ENCODE data around the gene HLA-DRB1.
"Not testable (repeated sequence)": the region's sequence is repeated elsewhere in the genome, so short reads cannot be mapped to it uniquely, and the experiment has no call there.

The HLA-DRB1 gene

DNA sequence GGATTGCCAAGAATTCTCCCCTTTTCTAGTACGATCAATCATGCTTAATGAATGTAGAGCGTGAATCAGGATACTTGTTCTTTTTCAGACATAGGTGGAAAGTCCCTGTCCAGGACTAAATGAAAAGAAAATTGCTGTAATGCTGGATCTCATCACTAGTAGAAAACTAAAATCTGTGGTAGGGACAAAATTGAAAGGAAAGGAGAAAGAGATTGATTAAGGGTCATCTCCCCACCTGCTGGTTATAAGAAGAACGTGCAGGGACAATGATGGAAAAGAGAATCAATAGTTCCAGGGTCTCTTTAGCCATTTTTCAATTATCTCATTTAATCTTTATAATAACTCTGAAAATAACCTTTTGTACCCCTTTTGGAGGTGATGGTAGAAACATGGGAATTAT is 18.7 kb upstream of the HLA-DRB1 start:
- no peak for DNase-seq

DNA sequence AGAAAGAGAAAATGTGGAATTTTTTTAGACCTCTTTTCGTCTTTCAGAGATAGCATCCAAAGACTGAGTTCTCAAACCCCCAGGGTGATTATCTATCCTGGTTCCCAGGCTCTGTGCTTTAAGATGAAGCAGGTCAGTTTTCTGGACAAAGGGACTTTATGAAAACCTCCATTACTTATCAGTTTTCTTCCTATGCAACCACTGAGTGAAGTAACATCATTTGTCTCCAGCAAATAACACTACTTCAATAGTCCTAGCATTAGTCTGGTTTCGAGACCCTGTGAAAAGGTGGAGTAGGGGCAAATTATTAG is 18.3 kb upstream of the HLA-DRB1 start:
- DNase-seq = no peak

DNA sequence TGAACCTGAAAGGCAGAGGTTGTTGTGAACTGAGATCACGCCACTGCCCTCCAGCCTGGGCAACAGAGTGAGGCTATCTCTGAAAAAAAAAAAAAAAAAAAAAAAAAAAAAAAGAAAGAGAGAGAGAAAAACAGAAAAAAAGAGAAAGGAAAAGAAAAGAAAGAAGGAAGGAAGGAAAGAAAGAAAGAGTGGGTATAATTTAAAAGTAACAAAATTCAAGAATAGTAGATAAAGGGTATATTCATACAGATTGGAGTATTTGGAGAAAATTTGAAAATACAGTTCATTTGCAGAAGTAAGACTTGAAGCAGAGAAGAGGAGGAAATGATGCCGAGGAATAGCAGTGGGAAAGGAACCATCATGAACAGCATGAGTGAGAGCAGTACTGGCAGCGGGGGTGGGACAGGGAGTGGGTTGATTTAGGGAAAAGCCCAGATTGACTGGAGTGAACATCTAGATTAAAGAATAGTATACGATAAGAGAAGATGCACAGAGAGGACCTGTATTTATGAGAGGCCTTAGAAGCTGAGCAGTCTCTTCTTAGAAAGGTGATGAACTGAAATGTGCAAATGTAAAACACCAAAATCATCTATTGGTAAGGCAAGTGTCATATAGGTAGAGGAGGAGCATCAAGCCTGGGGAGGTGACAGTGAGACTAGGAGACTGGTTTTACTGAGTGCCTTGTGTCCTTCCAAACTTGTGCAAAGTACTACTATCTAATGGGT is 17.8 kb upstream of the HLA-DRB1 start:
- DNase-seq = no peak

DNA sequence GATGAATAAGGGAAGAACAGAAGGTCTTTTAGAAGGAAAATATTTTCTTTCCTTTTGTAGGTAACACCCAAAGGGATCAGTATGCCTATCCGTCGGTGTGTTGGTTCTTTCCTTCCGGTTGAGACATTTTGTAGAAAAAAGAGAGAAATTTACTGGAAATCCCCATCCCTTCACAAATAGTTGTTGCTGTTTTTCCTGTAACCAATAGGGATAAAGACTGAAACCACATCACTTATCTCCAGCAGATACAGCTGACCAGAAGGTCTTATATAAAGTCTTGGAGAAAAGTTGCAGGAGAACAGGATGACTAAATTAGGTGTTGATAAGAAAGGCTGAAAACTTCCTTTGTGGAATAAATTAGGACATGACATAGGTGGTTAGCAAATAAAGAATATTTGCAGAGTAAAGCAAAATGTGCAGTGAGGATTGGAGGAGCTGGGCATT is 14.8 kb upstream of the HLA-DRB1 start:
- DNase-seq = peak; percentile 66

DNA sequence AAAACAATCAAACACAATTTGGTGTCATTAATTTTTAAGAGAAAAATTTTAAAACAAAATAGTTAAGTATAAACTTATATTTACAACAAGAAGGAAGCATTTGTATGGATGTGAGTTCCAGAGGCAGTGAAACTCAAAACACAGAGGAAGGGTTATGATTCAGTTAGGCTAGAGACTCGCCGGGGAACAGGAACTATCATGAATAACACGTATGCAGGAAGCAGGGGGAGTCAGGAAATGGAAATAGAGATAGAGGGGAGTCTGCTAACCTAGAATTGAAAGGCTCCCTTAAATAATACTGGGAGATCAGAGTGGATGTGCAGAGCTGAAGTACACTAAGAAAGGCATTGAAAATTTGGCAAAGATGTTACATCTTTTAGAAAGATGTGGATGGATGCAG is 14.2 kb upstream of the HLA-DRB1 start:
- DNase-seq = no peak

DNA sequence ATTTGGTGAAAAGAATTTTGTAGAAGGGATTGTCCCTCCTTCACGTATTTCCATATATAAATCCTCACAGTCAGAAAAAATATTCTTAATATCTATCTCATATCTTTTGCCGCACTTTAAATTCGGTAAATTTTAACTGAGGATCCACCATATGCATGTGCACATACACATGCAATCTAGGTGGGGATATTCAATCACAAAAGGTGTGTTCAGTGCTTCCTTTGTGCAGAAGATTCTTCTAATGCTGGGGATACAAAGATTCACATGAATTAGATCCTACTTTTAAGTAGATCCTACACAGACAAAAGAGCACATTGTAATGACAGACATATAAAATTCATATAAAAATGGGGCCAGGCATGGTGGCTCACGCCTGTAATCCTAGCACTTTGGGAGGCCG is 13.6 kb upstream of the HLA-DRB1 start:
- no peak for DNase-seq

DNA sequence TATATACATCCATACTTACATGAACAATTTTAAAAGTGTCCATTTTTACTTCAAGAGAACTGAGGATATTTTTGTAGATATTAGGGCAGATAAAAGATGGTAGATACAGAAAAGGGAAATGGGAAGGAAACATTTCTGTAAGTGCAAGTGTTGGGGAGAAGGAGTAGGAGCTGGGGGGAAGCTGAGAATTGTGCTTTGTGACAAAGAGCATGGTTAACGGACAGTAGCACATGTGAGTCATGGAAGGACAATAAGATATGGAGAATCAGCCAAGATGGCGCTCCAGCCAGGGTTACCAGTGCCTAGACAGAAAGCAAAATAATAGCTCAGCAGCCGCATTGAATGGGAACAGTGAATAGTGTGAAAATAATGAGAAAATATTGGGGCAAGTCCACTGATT is 12.7 kb upstream of the HLA-DRB1 start:
- DNase-seq = no peak

DNA sequence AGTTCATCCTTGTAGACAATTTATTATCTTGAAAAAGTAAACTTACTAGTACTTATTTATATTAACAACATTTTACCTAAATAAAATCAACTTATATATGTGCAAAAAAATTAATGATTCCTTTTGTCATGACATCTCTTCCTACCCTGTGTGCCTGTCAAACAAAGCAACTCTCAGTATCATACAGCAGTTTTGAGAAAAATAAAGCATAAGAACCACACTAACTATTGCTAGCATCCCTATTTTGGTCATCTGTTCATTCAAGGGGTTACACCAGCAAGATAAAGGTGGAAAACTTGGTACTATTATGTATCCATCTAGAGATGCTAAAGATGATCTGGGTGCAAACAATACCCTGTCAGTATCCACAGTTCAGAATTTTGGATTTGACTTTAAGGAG is 7.4 kb upstream of the HLA-DRB1 start:
- no peak for DNase-seq

DNA sequence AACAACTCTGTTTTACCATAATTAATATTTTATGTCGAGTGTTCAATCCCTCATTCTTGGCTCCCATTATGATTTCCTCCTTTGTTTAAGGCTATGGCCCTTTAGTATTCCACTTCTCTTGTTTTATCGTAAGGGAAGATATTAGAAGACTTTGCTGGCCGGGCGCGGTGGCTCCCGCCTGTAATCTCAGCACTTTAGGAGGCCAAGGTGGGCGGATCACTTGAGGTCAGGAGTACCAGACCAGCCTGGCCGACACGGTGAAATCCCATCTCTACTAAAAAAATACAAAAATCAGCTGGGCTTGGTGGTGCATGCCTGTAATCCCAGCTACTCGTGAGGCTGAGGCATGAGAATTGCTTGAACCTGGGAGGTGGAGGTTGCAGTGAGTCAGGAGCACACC is 1.1 kb upstream of the HLA-DRB1 start:
- not testable (repeated sequence) for DNase-seq

DNA sequence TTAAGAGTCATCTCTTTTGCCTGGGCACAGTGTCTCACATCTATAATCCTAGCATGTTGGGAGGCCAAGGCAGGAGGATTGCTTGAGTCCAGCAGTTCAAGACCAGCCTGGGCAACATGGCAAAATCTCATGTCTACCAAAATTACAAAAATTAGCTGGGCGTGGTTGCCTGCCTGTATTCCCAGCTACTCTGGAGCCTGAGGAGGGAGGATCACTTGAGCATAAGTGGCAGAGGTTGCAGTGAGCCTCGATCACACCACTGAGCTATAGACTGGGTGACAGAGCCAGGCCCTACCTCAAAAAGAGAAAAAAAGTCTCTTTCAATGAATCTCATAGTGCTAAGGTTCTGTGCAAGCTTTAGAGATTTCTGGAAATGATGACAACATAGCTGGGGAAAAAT is 1.5 kb downstream of the HLA-DRB1 start:
- DNase-seq = no peak

DNA sequence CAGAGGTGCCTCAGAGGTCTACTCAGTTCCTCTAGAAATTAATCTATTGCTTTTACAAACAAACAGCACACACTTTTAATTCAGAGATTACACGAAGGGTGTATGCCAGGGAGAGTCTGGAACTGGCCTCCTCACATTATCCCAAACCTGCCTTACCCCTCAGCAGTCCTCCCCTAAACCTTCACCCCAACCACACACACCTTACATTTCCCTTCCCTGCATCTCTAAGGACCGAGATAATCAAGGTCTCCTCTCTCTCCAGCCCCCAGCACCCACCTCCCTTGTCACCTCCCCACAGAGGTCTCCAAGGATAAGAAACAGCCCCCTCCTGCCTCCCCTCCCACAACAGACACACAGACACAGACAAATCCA is 6.1 kb downstream of the HLA-DRB1 start:
- DNase-seq = no peak

DNA sequence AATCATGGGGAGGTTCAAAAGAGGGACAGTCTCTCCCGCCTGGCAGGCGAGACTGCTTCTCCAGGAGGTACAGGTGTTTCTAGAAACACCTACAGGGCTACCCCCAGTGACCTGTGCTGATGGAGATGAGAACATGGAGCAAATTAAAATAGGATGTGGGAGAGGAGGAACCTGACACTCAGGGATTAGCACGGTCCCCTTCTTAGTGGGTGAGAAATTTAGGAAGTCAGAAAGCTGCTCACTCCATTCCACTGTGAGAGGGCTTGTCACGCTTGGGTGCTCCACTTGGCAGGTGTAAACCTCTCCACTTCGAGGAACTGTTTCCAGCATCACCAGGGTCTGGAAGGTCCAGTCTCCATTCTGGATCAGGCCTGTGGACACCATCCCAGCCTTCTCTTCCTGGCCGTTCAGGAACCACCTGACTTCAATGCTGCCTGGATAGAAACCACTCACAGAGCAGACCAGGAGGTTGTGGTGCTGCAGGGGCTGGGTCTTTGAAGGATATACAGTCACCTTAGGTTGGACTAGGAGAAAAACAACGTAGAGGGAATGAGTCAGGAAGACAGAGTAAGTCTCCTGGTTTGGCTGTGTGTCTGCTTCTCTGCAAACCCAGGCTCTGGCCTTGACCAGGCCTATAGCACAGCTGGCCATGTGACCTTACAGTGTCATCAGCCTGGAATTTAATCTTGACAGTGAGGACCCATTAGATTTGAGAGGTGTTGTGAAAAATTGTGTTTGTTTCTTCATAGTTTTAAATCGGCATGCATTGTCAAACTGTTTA is 8.1 kb downstream of the HLA-DRB1 start:
- DNase-seq = peak; percentile 53

DNA sequence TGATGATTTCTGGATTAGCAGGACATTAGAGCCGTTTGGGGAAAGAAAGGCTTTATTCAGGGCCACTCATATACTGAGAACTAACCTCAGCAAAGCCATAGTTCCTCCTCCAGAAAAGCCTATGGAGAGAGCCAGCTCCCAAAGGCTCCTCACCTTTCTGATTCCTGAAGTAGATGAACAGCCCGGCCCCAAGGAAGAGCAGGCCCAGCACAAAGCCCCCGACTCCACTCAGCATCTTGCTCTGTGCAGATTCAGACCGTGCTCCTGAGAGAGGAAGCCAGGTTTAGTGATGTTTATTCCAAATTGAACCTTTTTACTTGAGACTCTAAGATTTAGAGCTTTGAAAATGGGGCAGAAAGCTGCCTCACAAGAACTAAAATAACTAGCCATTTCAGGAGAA is 9.1 kb downstream of the HLA-DRB1 start:
- DNase-seq = no peak

DNA sequence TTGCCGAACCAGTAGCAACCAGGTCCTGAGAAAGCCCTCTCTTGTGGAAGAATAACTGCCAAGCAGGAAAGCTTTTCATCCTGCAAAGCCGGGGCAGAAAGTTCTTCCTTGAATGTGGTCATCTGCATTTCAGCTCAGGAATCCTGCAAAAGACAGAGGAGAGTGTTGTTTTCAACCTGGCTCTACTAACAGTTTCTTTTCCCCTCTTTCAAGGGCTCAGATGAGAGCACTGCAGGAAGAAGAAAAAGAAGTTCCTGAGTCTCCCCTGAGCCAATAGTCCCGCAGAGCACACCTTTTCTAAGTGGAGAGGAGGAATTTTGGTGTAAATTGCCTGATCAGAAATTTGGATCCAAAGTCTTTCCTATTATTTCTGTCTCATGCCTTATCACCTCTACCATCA is 10.7 kb downstream of the HLA-DRB1 start:
- DNase-seq = no peak

DNA sequence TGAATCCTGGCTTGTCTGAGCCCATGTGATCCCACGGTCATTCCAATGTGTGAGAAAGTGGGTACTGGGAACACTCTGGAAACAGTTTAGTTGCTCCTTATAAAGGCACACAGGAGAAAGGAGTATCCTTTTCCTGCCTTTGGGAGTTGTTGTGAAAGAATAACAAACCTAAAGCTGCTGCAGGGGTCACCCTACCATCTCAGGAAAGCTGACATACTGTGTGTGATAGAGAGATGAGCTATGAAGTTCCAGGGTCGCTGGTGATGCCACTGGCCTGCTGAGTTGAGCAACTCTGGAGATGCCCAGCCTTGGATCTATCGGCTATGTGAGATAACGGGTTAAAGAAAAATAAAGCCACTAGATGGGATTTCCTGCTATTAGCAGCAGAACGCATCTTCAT is 12.2 kb downstream of the HLA-DRB1 start:
- not testable (repeated sequence) for DNase-seq

DNA sequence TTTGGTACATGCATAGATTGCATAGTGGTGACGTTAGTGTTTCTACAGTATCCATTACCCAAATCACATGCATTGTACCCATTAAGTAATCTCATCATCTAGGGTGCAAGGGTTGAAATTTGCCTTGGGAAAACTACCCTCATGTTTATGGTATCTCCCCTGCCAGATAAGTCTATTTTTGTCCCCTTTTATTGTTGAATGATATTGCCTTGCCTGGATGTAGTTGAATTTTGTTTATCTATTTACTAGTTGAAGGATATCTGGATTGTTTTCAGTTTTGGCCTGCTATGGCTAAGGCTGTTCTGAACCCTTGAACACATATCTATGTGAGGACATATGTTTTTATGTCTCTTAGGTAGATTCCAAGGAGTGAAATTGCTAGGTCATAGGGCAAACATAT is 13.4 kb downstream of the HLA-DRB1 start:
- no peak for DNase-seq

DNA sequence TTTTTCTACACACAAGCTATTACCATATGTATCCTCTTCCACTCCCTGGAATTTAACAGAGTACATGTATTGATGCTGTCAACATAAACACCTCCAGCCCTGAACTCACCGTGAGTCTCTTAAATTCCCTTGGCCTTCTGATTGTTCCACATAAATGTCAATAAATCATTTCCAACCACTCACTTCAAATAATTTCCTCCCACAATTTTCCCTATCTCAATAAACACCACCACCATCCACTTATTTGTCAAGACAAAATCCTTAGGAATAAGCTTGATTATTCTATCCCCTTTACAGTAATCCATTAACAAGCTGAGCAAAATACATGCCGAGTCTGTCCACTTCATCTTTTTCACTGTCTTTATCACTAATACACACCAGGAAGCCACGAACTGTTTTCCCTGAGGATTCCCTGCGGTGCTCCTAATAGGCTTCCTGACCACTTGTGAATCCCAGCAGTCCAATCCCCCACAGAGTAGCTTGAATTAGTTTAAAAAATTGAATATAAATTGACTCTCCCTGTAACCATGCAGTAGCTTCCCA is 19.2 kb downstream of the HLA-DRB1 start:
- no peak for DNase-seq

DNA sequence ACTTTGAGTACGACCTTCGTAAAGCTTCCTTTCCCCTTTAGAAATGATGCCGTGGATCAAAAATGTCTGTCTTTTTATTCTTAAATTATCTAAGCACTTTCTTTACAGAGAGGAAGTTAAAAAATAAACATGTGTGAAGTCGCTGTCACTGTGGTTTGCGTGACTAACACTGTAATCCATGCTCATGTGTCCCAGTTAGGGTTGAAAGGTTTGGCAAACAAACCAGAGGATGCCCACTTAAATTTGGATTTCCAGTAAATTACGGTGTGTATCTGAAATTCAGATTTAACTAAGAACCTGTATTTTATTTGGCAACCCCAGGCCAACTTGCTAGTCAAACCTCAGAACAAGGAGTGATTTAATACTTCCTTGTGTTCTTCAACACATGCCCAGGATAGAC is 21.1 kb downstream of the HLA-DRB1 start:
- no peak for DNase-seq

DNA sequence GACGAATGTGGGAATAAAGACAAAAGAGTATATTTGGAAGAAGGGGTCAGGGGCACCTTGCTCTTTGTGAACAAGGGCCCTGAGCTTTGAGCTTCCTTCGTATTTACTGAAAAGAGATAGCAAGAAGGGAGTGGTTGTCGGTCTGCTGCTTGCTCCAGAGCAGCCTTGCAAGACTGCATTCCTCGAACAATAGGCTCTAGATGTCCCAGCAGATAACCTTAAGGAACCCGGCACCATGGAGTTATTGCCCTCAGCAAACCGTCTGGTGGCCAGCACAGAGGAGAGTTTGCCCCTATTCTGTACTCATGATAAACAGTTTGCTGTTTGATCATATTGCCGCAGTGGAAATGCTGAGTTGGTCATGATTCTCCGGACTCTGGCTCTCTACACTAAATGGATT is 22.7 kb downstream of the HLA-DRB1 start:
- DNase-seq = no peak

DNA sequence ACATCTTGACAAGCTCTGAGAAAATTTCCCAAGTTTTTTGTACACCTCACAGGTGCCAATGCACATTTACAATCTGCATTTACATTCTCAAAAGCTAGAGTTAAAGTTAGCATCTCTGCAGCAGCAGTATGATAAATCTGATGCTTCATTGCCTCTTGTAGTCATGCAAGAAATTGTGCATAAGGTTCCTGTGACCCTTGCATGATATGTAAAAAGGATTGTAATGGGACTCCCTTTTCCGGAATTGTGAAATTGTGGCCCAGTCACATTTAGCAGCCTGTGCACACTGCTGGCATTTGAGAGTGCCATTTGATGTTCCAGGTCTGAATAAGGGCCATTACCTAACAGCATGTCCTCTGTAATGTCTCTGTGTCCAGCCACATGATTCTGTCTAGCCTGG is 24.1 kb downstream of the HLA-DRB1 start:
- no peak for DNase-seq

DNA sequence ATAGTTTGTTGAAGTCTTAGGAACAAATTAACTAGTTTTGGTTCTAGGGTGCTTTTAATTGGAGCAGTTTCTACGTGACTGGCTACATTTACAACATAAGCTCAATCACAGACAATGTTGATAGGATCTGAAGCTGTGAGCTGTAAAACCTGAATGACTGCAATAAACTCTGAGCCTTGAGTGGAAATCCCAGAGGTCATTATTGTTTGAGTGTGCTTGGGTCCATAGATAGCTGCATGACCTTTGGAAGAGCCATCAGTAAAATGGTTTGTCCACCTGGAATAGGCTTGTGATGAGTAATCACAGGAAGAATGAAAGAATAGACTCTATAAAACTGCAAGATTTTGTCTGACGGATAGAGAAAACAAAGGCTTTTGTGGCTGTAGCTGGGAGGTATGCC is 26.7 kb downstream of the HLA-DRB1 start:
- no peak for DNase-seq

DNA sequence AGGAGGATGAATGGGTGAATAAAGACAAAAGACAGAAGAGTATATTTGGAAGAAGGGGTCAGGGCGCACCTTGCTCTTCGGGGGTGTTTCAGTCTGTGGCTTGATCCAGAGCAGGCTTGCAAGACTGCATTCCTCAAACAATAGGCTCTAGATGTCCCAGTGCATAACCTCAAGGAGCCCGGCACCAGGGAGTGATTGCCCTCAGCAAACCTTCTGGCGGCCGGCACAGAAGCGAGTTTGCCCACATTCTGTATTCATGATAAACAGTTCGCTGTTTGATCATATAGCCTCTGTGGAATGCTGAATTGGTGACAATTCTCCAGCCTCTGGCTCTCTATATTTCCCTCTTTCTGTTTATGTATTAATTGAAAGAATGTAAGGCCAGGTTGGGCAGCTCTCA is 29.9 kb downstream of the HLA-DRB1 start:
- DNase-seq = no peak

DNA sequence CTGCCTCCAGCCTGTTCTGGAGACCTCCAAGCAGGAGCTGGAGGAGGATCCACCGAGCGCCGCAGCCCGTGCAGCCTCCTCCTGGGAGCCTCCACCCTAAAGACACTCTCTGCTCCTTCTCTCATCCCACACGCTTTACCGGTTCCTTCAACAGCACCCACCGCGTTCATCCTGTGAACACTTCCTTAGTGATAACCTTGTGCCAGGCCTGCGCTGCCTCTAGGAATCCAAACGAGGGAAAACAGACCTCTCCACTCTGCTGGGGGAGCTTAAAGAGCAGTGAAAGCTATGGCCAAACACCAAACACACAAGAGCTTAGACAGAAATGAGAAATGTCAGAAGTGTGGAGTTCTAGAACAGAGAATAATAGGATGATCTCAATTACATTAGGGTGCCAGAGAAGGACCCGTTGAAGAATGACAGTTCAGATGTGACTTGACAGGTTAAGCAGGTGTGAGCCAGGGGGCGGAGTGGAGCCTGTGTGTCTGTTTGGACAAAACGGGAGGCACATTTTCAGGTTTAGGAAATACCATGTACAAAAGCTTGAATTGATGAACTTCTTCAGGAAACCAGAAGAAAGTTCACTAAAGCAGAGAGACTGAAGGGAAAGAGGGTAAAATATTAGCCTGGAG is 31.1 kb downstream of the HLA-DRB1 start:
- DNase-seq = no peak

Measured in NCI-H226 (cell line).